Mesenchymal stem cell (in vitro differentiated cells and primary cell): ENCODE data around the gene CANT1.

Experiments
- DNase-seq: peaks from one replicate; pipeline ENCODE4 v3.0.0-alpha.2; 2013
- H2AFZ ChIP-seq: one replicate; pipeline ENCODE4 v1.6.1; 2013; ENCODE audit warnings: low read depth, mild to moderate bottlenecking, control low read depth, inconsistent platforms, low read length, moderate library complexity
- H2AK5ac ChIP-seq: 2 replicates; pipeline ENCODE4 v1.6.1; 2013; ENCODE audit warnings: low read length, moderate library complexity, mild to moderate bottlenecking, inconsistent platforms; ENCODE audit not compliant: severe bottlenecking
- H2BK120ac ChIP-seq: one replicate; pipeline ENCODE4 v1.6.1; 2013; ENCODE audit warnings: low read depth, mild to moderate bottlenecking, inconsistent platforms, low read length, moderate library complexity
- H2BK12ac ChIP-seq, 2 experiments: one replicate each; pipeline ENCODE4 v1.6.1; 2013; ENCODE audit warnings: inconsistent platforms in 2 of 2, low read length in 2 of 2, mild to moderate bottlenecking in 2 of 2, moderate library complexity in 2 of 2, control low read depth in 1 of 2
- H2BK15ac ChIP-seq: one replicate; pipeline ENCODE4 v1.6.1; 2013; ENCODE audit warnings: mild to moderate bottlenecking, low read depth, inconsistent platforms; ENCODE audit not compliant: poor library complexity, severe bottlenecking
- H2BK5ac ChIP-seq: 2 replicates; pipeline ENCODE4 v1.6.1; 2013; ENCODE audit warnings: low read depth, mild to moderate bottlenecking, low read length, control low read depth, inconsistent platforms; ENCODE audit not compliant: poor library complexity, severe bottlenecking
- H3K14ac ChIP-seq, 2 experiments: one replicate each; pipeline ENCODE4 v1.6.1; 2013; ENCODE audit warnings: inconsistent platforms in 2 of 2, low read length in 2 of 2, control low read depth in 1 of 2, mild to moderate bottlenecking in 1 of 2, moderate library complexity in 1 of 2
- H3K18ac ChIP-seq, 2 experiments: one replicate each; pipeline ENCODE4 v1.6.1; 2013; ENCODE audit warnings: inconsistent platforms in 2 of 2, low read length in 2 of 2, control low read depth in 1 of 2, low read depth in 1 of 2, mild to moderate bottlenecking in 1 of 2
- H3K23ac ChIP-seq, 2 experiments: one replicate each; pipeline ENCODE4 v1.6.1; 2013; ENCODE audit warnings: inconsistent platforms in 2 of 2, low read length in 2 of 2, mild to moderate bottlenecking in 2 of 2, moderate library complexity in 2 of 2, control low read depth in 1 of 2
- H3K27ac ChIP-seq: 2 replicates; pipeline ENCODE4 v1.5.1; 2013; ENCODE audit warnings: mild to moderate bottlenecking, moderate library complexity, low read length, control low read depth, inconsistent platforms; ENCODE audit not compliant: poor library complexity, severe bottlenecking
- H3K27me3 ChIP-seq, 2 experiments: 2 replicates each; pipeline versions ENCODE4 v1.6.1 to v1.7.0; 2013; ENCODE audit warnings: low read length in 2 of 2, mild to moderate bottlenecking in 2 of 2, moderate library complexity in 2 of 2, control low read depth in 1 of 2, inconsistent platforms in 1 of 2; ENCODE audit not compliant: control insufficient read depth in 1 of 2, insufficient read depth in 1 of 2
- H3K36me3 ChIP-seq, 2 experiments: 2 replicates each; pipeline versions ENCODE4 v1.6.1 to v1.7.0; 2013; ENCODE audit warnings: low read length in 2 of 2, control low read depth in 1 of 2, inconsistent platforms in 1 of 2, low read depth in 1 of 2, mild to moderate bottlenecking in 1 of 2; ENCODE audit not compliant: insufficient read depth in 2 of 2, control insufficient read depth in 1 of 2
- H3K4ac ChIP-seq, 2 experiments: one replicate each; pipeline ENCODE4 v1.6.1; 2013; ENCODE audit warnings: inconsistent platforms in 2 of 2, low read length in 2 of 2, mild to moderate bottlenecking in 2 of 2, moderate library complexity in 2 of 2, control low read depth in 1 of 2, low read depth in 1 of 2
- H3K4me1 ChIP-seq: 2 replicates; pipeline ENCODE4 v1.6.1; 2013; ENCODE audit warnings: low read depth, low read length, control low read depth; ENCODE audit not compliant: control insufficient read depth, insufficient read depth
- H3K4me2 ChIP-seq: 2 replicates; pipeline ENCODE4 v1.6.1; 2013; ENCODE audit warnings: low read length, mild to moderate bottlenecking, inconsistent platforms; ENCODE audit not compliant: poor library complexity, severe bottlenecking
- H3K4me3 ChIP-seq, 2 experiments: 2 replicates each; pipeline versions ENCODE4 v1.5.1 to v1.7.0; 2013; ENCODE audit warnings: low read length in 2 of 2, mild to moderate bottlenecking in 2 of 2, control low read depth in 1 of 2, low read depth in 1 of 2; ENCODE audit not compliant: insufficient read depth in 1 of 2
- H3K79me1 ChIP-seq: replicated peaks from 2 replicates; pipeline ENCODE4 v1.6.1; 2013; ENCODE audit warnings: mild to moderate bottlenecking, control low read depth, low read length, inconsistent platforms; ENCODE audit not compliant: poor library complexity, severe bottlenecking
- H3K9ac ChIP-seq: 2 replicates; pipeline ENCODE4 v1.7.0; 2013; ENCODE audit warnings: mild to moderate bottlenecking, low read length, moderate library complexity
- H3K9me3 ChIP-seq: 2 replicates; pipeline ENCODE4 v1.7.0; 2013; ENCODE audit warnings: mild to moderate bottlenecking, low read length; ENCODE audit not compliant: control insufficient read depth
- H4K8ac ChIP-seq: one replicate; pipeline ENCODE4 v1.6.1; 2013; ENCODE audit warnings: inconsistent platforms, mild to moderate bottlenecking, low read length, moderate library complexity
- H4K91ac ChIP-seq: one replicate; pipeline ENCODE4 v1.6.1; 2013; ENCODE audit warnings: mild to moderate bottlenecking, low read length, inconsistent platforms
- WGBS: methylation state at CpG from one replicate; pipeline ENCODE4 v1.1.7; 2013; ENCODE audit warnings: mixed read lengths; 5-methylcytosine and 5-hydroxymethylcytosine counted together

CANT1 gene

GRCh38 chr17:78952706-78953105 lies 56.9 kb downstream of the CANT1 start:
- Histone ChIP-seq H3K36me3 (no peaks in the 10 kb centered on the region), H3K23ac (no peak overlapping the region), H3K18ac (peak overlapping the region; percentile 62 to 86), H3K79me1 (no peaks in the 10 kb centered on the region), H2BK15ac (peak overlapping the region; percentile 1), H2BK5ac (no peak overlapping the region), H2AK5ac (peak overlapping the region; percentile 75), H2AFZ (no peak overlapping the region), H3K4me2 (no peak overlapping the region), H3K4me1 (peaks cover 9% of the 10 kb centered on the region), H3K9ac (peak overlapping the region; percentile 58), H3K27ac (no peak overlapping the region), H3K9me3 (peaks cover 20% of the 10 kb centered on the region), H3K4me3 (no peak overlapping the region), H2BK12ac (peak overlapping the region; percentile 44 to 97), H3K27me3 (no peaks in the 10 kb centered on the region), H4K8ac (peak overlapping the region; percentile 76), H4K91ac (peak overlapping the region; percentile 60), H3K4ac (peak overlapping the region; percentile 27 to 59), H2BK120ac (peak overlapping the region; percentile 89), H3K14ac (peak overlapping the region in 1 of 2 experiments; percentile 14)
- no peak for DNase-seq
- WGBS, result 95% methylated on average over 10 of the region's 10 CpGs

- Histone ChIP-seq H2AFZ (peak overlapping the region; percentile 63), H2BK120ac (peak overlapping the region; percentile 89), H3K36me3 (no peaks in the 10 kb centered on the region), H2BK15ac (no peak overlapping the region), H3K27me3 (no peaks in the 10 kb centered on the region), H3K18ac (peak overlapping the region; percentile 76 to 86), H3K14ac (peak overlapping the region in 1 of 2 experiments; percentile 63), H3K23ac (peak overlapping the region in 1 of 2 experiments; percentile 29), H3K4me3 (no peak overlapping the region), H4K91ac (peak overlapping the region; percentile 76), H3K9me3 (peaks cover 20% of the 10 kb centered on the region), H3K4me2 (no peak overlapping the region), H2AK5ac (peak overlapping the region; percentile 75), H3K4ac (peak overlapping the region; percentile 59 to 70), H2BK12ac (peak overlapping the region in 1 of 2 experiments; percentile 78), H2BK5ac (no peak overlapping the region), H4K8ac (peak overlapping the region; percentile 76), H3K9ac (peak overlapping the region; percentile 58), H3K27ac (no peak overlapping the region), H3K79me1 (no peaks in the 10 kb centered on the region), H3K4me1 (peaks cover 15% of the 10 kb centered on the region)
- WGBS, result 57% methylated on average over 12 of the region's 12 CpGs
- peak; percentile 49 for DNase-seq
These were observed 57.5 kb downstream of the CANT1 start for GRCh38 chr17:78951967-78952551.

DNA sequence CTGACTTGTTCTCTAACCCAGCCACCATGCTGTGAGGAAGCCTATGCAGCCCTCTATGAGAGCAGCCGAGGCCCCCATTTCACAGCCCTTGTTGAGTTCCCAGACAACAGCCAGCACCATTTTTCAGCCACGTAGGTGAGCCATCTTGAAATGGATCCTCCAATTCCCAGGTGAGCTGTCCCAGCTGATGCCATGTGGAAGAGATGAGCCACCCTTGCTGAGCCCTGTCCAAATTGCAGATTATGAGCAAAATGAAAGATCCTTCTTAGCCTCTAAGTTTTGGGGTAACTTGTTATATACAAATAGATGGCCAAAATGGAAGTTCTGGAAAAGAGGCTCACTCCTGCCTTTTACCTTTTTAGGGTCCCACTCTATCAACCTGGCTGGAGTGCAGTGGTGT lies 58.7 kb downstream of the CANT1 start:
- Histone ChIP-seq H3K27me3 (no peaks in the 10 kb centered on the region), H2BK120ac (no peak overlapping the region), H3K4me1 (peaks cover 15% of the 10 kb centered on the region), H3K27ac (no peak overlapping the region), H3K18ac (no peak overlapping the region), H3K4me2 (no peak overlapping the region), H2AFZ (no peak overlapping the region), H3K36me3 (no peaks in the 10 kb centered on the region), H3K4ac (no peak overlapping the region), H4K8ac (no peak overlapping the region), H2BK15ac (no peak overlapping the region), H2AK5ac (no peak overlapping the region), H3K4me3 (peak overlapping the region in 1 of 2 experiments; percentile 9), H3K14ac (no peak overlapping the region), H3K9ac (no peak overlapping the region), H3K23ac (no peak overlapping the region), H2BK12ac (no peak overlapping the region), H4K91ac (no peak overlapping the region), H3K79me1 (no peaks in the 10 kb centered on the region), H2BK5ac (no peak overlapping the region), H3K9me3 (peaks cover 20% of the 10 kb centered on the region)
- no peak for DNase-seq
- 71% methylated on average over 2 of the region's 2 CpGs for WGBS

GRCh38 chr17:78947235-78948149 lies 62.1 kb downstream of the CANT1 start:
- Histone ChIP-seq H3K4me1 (peaks cover 25% of the 10 kb centered on the region), H2BK15ac (no peak overlapping the region), H3K9ac (no peak overlapping the region), H3K23ac (no peak overlapping the region), H2BK120ac (no peak overlapping the region), H2BK12ac (no peak overlapping the region), H3K18ac (no peak overlapping the region), H4K91ac (no peak overlapping the region), H2AFZ (no peak overlapping the region), H3K27me3 (peaks cover 0 to 3% of the 10 kb centered on the region in 2 experiments), H3K14ac (no peak overlapping the region), H3K36me3 (no peaks in the 10 kb centered on the region), H3K4me2 (no peak overlapping the region), H3K27ac (no peak overlapping the region), H4K8ac (peak overlapping the region; percentile 45), H2BK5ac (no peak overlapping the region), H3K79me1 (no peaks in the 10 kb centered on the region), H3K9me3 (peaks cover 20% of the 10 kb centered on the region), H3K4ac (peak overlapping the region in 1 of 2 experiments; percentile 59), H3K4me3 (no peak overlapping the region), H2AK5ac (peak overlapping the region; percentile 35)
- DNase-seq, result no peak
- 84% methylated on average over 14 of the region's 18 CpGs for WGBS
